NCI-H774 (cell line): ENCODE measurements around the gene SMAD3.
A peak's percentile ranks its signal among the peaks of the same experiment; 100 is the strongest.
"Not testable (repeated sequence)": the region's sequence is repeated elsewhere in the genome, so short reads cannot be mapped to it uniquely, and the experiment has no call there.

Experiments
- DNase-seq: peaks from one replicate; lab custom pipeline; 2025; lab: John Stamatoyannopoulos, UW

Gene SMAD3

GRCh38 chr15:67063689-67064606 is 1.5 kb upstream of the SMAD3 start:
- peak; percentile 38 for DNase-seq

GRCh38 chr15:67064607-67065530 is 533 bp upstream of the SMAD3 start:
- DNase-seq = no peak

- no peak for DNase-seq
Observed at GRCh38 chr15:67066041-67066958, 898 bp downstream of the SMAD3 start.

GRCh38 chr15:67066959-67067853 is 1.8 kb downstream of the SMAD3 start:
- DNase-seq = no peak

GRCh38 chr15:67067930-67068551 is 2.6 kb downstream of the SMAD3 start:
- no peak for DNase-seq

- DNase-seq = no peak
Observed at GRCh38 chr15:67068710-67069400, 3.5 kb downstream of the SMAD3 start.

- no peak for DNase-seq
Observed at GRCh38 chr15:67070150-67070549, 4.7 kb downstream of the SMAD3 start.

GRCh38 chr15:67070892-67071664 is 5.7 kb downstream of the SMAD3 start:
- DNase-seq = no peak

- DNase-seq = no peak
Observed at GRCh38 chr15:67072442-67072841, 7.0 kb downstream of the SMAD3 start.

GRCh38 chr15:67072958-67073357 is 7.6 kb downstream of the SMAD3 start:
- DNase-seq = no peak

- DNase-seq = no peak
Observed at GRCh38 chr15:67074886-67075229, 9.5 kb downstream of the SMAD3 start.

- DNase-seq = not testable (repeated sequence)
Observed at GRCh38 chr15:67075555-67076135, 10.2 kb downstream of the SMAD3 start.

- no peak for DNase-seq
Observed at GRCh38 chr15:67076147-67076843, 10.9 kb downstream of the SMAD3 start.

GRCh38 chr15:67077641-67078215 is 12.3 kb downstream of the SMAD3 start:
- no peak for DNase-seq

GRCh38 chr15:67079361-67079760 is 14.0 kb downstream of the SMAD3 start:
- no peak for DNase-seq

- no peak for DNase-seq
Observed at GRCh38 chr15:67080118-67080899, 14.9 kb downstream of the SMAD3 start.
